RCC 7860 (cell line): ENCODE results near the gene CCDC57.

Experiments
- DNase-seq: peaks from one replicate; pipeline ENCODE4 v3.0.0-alpha.2; 2015; ENCODE audit warnings: low spot score
- FAIRE-seq: peaks from 2 replicates; lab custom pipeline; 2012; peaks lifted over from hg19 to GRCh38; lab: Jason Lieb, UNC

Gene CCDC57

DNA sequence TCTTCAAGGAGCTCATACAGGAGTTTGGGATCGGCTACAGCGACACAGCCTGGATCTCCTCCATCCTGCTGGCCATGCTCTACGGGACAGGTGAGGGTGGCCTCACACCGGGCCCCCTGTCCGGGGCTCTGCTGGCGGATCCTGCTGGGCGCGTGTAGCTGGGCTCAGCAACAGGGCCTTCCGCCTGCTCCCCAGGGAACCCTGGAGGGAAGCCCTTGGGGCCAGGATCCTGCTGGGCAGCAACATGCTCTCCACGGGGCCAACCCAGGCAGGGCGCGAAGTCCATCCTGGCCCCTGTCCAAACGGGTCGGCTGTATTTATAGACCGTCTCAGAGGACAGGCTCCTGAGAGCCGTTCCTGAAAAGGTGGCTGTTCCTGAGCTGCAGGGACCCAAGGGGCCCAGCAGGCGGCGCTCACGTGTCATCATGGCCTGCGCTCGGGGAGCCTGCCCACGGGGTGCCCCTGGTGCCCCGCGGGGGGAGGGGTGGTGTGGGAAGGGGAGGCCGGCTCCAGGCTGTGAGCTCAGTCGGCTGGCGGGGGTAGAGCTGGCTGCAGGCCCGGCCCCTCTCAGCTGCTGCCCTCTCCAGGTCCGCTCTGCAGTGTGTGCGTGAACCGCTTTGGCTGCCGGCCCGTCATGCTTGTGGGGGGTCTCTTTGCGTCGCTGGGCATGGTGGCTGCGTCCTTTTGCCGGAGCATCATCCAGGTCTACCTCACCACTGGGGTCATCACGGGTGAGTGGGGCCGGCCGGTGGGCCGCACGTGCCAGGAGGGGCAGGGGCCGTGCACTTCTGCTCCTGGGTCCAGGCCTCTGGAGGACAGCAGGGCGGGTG, 23.7 kb upstream of the CCDC57 start:
- FAIRE-seq (no peak), DNase-seq (no peak)

DNA sequence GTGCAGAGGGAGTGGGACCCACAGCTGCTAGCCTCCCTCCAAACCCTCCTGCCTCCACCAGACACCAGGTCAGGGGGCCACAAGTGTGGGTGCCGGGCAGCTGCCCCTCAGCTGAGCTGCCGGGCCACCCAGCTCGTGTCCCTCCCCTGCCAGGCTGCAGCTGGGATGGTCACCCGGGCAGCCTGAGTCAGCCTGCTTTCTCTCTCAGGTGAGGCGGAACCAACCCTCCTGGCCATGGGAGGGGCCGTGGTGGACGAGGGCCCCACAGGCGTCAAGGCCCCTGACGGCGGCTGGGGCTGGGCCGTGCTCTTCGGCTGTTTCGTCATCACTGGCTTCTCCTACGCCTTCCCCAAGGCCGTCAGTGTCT, 23.1 kb upstream of the CCDC57 start:
- no peak for FAIRE-seq

DNA sequence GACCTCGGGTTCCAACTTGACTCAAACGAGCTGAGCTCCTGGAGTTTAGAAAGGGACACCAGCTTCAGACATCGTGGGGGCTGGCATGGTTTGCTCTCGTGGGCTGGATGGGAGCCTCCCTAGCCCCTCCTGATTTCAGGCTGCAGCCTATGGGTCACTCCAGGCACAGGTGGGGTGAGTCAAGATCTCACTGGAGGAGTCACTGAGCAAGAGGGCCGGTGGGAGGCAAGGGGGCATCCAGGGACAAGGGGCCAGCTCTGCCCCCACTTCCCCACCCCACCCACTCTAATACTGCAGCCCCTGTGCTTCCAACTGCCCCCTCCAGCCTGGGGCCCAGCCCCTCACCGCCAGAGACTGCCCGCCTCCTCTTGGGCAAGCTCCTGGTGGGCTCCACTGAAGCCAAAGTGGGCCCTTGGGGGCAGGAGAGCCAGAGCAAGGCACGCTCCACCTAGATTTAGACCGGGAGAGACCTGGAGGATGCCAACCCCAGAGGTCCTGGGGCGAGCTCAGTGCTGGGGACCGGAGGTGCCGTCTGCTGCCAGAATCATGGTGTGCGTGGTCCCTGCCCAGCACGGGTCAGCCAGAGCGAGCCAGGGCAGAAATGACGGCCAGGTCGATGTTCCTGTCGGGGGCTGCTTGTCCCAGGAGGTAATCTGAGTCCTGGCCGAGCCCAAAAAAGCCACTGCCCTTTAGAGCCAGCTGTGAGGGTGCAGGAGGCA, 22.6 kb upstream of the CCDC57 start:
- DNase-seq (no peak), FAIRE-seq (no peak)

More for the DNA sequence above, 23.1 kb upstream of the CCDC57 start:
- no peak for DNase-seq

DNA sequence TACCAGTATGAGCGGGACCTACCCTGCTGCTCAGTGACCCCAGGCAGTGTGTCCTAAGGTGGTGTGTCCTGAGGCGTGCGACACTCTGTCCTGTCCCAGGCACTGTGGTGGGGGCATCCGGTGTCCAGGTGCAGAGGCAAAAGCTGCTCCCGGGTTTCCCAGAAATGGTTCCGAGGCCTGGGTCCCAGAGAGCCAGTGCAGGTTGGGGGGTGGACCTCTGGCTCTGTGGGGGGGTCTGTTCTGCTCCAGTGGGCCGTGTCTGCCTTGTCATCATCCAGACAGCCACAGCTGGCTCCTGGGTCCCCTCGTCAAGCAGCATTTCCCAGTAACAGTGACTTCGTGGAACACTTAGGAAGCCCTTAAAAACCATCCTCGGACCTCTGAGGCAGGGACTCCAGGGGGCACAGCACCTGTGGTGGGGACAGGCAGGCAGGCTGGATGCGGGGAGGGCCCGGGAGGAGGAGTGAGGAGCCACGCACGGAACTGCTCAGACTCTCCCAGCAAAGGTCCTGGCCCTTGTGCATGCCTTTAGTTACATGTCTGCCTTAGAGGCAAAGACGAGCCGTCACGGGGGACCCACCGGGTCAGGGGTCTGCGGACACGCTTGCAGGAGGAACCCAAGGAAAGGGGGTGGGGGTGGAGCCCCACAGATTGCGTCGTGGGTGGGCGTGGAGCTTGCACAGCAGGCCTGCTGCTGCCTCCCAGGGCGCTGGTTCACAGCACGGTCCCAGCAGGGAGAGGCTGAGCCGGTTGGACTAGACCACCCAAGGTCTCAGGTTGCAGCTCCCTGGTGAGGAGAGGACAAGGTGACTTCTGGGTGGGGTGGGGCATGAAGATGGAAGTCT, 21.8 kb upstream of the CCDC57 start:
- FAIRE-seq, result peak; percentile 81
- peak; percentile 72 for DNase-seq

DNA sequence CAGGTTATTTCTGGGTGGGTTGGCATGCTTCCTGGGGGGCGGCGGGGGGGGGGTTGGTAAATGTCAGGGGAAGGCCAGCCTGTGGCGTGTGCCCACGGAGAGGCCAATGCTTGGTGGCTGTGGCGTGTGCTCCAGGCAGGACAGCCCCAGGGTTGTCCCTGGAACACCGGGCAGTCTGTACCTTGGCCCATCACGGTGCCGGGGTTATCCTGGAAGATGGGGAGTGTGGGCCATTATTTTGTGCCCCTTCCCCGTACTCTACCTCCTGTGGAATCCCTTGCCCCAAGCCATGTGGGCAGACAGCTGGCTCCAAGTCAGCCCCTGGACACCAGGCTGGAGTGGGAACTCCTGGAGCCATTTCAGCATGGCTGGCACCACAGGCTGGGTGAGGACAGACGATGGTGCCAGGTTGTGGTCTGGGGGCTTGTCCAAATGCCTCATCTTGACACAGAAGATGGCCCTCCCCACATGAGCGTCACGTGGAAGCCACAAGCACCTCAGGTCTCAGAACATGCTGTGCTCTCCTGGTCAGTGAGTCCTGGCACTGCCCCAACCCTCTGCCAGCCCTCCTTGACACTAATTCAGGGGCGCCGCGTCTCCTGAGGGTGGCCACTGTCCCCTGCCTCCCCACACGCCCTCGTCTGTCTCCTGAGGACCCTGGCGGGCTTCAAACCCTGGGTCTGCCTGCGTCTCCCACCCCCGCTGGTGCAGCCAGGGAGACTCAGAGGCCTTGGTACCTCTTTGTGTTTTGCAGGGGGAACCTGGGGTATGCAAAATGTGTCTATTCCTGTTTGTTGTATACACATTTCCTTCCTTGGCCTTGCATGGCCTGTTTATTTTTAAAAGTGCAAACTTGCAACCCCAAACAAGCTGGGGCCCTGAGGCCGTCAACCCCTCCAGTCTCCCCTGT, 20.5 kb upstream of the CCDC57 start:
- no peak for DNase-seq
- no peak for FAIRE-seq

DNA sequence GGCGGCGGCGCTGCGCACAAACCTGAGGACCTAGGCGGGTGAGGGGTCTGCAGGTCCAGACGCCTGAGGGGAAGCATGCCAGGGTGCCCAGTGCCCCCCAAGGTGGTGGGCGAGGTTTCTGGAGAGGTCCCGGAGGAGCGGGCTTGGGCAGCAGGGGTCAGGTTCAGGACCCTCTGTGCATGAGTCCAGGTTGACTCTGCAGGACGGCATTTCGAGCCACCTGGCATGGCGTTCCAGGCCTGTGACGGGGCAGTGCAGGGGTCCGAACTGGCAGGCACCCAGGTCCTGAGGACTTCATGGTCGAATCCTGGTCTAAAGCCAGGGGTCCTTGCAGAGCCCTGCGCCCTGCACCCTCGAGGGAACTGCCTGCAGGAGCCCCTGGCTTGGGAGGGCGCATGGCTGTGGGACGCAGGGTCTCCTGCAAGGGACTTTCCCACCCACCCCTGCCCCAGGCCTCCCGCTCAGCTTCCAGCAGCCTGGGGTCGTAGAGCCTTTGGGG, 19.7 kb upstream of the CCDC57 start:
- DNase-seq, result no peak
- FAIRE-seq, result no peak

DNA sequence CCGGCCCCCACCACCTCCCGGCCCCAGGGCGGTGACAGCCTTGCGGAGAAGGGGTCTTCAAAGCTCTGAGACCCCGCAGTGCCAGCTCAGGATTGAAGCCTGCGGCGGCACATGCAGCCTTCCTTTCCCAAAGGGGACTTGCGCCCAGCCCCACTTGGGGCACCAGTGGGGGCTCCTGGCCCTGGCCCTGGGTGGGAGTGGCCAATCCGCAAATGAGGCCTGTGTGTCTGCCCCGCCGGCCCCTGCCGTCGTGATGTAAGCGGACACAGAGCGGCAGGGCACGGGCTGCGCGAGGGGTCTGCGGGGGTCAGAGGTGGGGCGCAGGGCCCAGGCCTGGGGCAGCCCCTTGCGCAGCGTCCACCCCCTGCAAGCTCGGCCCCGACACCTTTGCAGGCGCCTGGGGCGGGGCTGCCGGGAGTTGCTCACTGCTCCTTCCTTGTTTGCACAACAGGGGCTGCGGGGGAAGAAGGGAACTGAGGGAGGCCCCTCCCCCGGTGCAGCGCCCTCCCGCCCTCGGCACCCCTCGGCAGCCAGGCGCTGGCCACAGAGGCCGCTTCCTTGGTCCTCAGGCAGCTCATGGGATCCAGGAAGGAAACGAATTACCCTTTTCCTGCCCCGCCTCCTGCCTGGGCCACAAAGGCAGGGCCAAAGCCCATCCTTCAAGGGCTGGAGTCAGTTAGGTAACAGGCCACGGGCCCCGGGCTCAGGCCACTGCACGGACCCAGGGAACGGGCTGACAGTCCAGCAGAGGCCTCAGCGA, 19.1 kb upstream of the CCDC57 start:
- peak; percentile 87 for DNase-seq
- FAIRE-seq, result peak; percentile 74

DNA sequence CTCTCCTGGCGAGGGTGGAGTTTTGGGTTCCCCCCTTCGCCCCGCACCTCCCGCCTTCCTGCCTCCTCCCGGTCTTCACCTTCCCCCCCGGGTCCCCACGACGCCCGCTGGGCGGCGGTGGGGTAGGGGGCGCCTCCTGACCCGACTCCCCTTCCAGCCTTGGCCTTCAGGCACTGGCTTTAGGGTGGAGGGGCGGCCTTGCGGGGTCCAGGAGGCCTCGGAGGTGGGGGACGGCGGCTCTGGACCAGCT, 18.6 kb upstream of the CCDC57 start:
- DNase-seq, result no peak
- no peak for FAIRE-seq

DNA sequence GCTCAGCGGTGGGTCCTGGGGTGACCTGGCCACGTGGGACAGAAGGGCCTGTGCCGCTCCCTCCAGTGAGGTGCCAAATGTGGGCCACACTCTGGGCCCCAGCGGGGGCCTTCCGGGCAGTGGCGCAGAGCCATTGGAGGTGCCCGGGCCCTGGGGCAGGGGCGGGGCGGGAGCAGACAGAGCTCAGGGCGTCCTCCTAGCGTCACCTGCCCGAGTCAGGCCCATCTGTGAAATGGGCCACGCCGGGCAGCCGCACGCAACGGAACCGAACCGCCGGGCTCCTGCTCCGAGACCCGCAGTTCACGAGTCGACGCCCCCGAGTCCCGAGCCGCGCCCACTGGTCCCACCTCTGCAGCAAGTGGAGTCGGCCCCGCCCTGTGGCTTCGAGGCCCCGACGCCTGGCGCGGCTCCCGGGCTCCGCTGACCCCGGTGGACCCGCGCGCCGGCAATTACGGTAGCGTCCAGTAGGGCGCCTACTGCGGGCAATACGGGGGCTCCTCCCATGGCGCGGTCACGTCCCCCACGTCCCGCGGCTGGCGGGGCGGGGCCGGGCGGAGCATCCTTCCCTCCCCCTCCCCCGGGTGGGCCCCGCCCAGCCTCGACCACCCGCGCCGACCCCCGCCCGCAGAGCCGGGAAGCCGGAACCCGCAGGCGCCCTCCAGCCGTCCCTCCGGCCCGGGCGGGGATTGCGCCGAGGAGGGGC, 18.1 kb upstream of the CCDC57 start:
- peak; percentile 83 for DNase-seq

DNA sequence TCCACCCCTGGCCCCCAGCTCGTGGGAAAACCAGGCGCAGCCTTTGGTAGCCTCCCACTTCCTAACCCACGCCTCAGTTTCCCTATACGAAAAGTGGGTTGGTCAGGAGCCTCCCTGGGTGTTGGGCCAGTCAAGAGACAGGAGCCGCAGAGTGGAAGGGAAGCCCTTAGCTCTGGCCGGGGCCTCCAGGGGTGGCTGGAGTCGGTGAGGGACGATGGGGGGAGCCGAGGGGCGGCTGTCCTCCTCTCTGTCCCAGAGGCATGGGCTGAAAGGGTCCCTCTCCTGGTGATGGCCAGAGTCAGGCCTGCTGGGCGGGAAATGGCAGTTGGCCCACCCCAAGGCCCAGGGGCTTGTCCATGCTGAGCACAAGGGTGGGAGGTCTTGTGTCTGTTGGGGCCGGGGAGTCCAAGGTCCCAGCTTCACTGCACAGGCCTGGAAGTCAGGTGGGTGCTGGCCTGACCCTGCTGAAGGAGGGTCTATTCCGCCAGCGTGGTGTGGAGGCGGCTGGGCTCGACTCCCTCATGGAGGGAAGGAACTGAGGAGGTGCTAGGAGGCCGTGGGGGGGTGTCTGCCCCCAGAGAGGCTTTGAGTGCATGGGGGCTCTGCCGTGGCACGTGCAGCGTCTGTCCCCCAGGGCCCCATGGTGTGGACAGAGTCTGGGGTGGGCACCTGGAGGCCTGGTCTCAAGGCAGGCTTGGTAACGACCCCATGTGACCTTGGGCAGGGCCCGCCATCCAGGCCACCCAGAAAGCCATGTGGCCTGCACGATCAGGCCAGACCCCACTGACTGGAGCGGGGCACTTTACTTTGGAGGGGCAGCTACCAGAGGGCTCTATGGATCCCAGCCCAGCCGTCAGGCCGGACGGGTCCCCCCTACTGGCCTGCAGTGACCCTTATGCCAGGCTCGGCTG, 17.3 kb upstream of the CCDC57 start:
- DNase-seq, result no peak
- no peak for FAIRE-seq

More for the DNA sequence above, 18.1 kb upstream of the CCDC57 start:
- no peak for FAIRE-seq

DNA sequence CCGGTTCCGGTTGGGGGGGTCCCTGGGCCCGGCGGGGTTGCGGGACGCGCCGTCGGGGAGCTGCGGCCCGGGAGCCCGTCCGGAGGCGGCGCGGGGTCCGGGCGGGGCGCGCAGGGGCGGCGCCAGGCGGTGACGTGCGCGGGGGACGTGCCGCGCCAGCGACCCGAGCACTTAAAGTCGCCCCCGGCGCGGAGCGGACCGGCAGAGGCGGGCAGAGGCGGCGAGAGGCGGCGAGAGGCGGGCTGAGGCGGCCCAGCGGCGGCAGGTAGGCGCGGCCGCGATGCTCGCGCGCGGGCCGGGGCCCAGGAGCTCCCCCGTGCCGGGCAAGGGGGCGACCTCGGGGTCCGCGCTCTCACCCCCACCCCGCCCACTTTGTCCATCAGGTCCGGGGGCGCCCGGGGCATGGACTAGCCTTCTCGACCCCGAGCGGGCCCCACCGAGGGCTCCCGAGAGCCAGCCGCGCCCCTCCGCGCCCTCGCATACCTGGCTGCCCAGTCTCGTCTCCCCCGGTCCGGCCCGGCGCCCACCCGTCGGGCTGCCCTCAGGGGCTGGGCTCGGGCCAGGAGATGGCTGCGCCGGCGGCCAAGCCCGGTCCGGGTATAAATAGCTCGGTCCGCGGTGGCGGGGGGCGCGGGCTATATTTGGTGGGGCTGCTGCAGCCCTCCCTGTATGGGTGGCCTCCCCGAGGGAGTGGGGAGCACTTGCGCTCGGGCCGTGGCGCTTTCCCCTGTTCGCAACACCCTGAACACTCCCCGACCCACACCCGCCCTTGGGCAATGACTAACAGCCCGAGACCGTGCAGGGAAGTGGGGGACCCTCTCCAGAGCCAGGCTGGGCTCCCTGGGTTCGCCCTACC, 16.4 kb upstream of the CCDC57 start, which contains the start of gene SLC16A3:
Gene SLC16A3, plus strand, starts transcription at position 201 of the 856 bp plus-strand sequence. CDS start 6,967 bp downstream, outside the sequence.
- FAIRE-seq (no peak), DNase-seq (no peak)

DNA sequence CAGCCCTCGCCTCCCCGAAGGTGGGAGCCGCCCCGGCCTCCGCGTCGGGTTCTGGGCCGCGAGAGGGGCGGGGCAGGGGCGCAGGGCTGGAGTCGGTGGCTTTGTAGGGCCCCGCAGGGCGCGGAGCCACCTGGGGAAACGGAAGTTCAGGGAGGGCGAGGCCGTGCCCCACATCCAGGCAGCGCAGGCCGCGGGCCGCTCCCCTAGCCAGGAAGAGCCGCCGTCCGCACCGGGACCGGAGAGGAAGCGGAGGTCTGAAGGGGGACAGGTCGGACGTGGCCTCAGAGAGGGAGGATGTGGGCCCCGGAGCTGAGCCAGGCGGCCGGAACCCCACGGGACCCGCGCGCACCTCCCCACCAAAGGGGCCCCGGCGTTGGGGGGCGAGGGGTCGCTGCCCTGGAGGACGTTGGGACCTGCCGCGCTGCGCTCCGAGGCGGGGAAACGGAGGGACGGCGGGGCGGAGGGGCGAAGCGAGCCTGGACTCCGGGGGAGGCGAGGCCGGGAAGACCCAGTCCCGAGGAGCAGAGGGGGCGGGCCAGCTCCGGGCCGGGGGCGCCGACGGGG, 15.7 kb upstream of the CCDC57 start:
- DNase-seq (no peak), FAIRE-seq (no peak)

DNA sequence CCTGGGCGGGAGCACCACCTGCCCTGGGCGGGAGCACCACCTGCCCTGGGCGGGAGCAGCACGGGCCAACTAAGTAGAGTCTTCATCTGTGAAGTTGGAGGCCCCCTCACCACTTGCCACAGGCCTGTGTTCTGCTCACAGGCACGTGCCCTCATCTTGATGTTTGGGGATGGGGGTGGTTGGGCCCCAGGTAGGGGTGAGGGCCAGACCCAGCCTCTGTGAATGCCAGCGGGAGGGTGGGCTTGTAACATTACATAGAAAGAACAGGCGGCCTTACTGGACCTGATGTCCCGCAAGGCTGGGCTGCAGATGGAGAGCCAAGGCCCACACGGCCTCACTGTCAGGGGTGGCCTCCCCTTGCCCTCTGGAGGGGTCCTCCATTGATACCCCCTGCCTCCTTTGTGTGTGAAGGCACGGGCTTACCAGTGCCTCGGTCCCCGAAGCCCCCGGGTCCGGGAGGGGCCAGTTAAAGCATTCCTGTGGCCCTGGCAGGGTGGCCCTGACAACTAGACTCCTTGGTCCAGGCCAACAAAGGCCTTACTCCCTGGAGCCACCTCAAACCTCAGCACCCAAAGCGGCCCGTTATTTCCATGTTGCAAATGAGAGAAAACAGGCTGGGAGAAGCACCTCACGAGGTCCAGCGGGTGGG, 15.1 kb upstream of the CCDC57 start:
- DNase-seq (no peak), FAIRE-seq (no peak)

DNA sequence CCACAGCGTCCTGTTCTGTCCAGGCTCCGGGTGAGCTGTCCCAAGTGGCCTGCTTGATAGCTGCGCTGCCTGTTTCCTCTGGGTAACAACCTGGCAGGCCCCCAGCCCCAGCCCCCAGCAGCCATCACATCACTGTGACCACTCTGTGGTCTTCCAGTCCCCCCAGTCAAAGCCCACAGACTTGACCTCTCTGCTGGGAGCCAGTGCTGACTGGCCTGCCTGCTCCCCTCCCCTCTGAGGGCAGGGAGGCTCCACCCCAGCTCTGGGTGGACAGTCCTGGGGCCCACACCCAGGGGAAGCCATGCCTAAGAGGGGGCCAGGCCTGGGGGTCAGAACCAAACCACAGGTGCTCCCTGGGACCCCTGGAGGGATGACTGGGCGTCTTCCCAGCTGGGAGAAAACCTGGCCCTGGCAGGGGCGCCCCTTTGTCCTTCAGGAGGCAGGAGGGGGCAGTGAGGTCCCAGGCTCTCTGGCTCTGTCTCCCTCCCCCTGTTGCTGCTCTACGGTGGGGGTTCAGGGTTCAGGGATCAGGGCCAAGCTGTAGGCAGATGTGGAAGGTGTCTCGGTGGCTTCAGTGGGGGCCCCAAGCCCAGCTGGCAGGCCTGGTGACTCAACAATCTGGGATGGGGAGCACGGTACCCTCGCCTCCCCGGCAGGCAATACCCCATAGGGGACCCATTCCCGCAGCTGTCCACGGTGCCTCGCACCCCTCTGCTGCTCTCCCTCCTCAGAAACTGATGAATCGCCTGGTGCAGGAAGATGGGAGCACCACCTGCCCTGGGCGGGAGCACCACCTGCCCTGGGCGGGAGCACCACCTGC, 14.4 kb upstream of the CCDC57 start:
- DNase-seq (no peak), FAIRE-seq (no peak)

DNA sequence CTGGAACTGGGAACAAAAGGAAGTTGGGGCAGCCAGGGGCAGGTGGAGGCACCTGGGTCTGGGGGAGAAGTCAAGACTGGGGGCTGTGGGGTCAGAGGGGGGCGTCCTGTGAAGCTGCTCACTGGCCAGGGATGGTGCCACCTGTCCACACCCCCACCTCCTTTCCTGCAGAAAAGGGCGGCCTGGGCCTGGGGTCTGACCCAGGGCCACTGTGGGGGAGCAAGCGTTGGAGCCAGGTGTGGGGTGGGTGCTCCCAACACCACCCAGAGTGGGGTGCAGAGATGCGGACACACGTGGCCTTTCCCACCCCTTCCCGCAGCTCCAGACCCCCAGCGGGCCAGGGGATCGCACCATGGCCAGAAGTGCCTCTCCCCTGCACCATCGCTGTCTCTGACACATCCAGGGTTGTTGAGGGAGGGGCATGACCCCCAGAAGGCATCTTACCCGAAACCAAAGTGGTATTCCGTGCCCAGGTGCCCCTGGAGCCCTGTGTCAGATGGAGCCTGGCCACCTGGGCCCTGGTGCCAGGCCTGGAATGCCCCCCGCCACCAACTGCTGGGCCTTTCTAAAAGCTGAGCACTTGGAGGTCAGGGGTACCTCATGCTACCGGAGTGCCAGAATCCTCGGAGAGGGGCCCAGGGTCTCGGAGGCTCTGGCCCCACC, 13.6 kb upstream of the CCDC57 start:
- no peak for DNase-seq
- FAIRE-seq, result no peak
